Fibroblast of the aortic adventitia (primary cell): ENCODE data around the gene ABCA2. TPM values are rescaled to one million over a fixed set of nuclear protein-coding genes. Genes with fewer than 3 reads are reported as not detected.

Experiments used
- DNase-seq: peaks from one replicate; pipeline ENCODE4 v3.0.0-alpha.2; 2010; ENCODE audit warnings: low read depth
- H3K4me3 ChIP-seq: 2 replicates; pipeline ENCODE4 v1.5.1; 2011; ENCODE audit warnings: low read depth, mild to moderate bottlenecking, control low read depth, low read length, moderate library complexity
- total RNA-seq: library from RNA; depleted of rRNA; stranded (reverse); fragments of >200 nt; gene quantifications from 2 replicates; pipeline ENCODE4 v1.2.3, GENCODE V29; 2012; ENCODE audit warnings: low replicate concordance
- TF ChIP-seq, protein P1 (sequence below): IDR thresholded peaks from 2 replicates; pipeline ENCODE4 v1.5.1; 2011; ENCODE audit warnings: mild to moderate bottlenecking, low read length, control low read depth, inconsistent platforms; ENCODE audit not compliant: insufficient read depth

The ABCA2 gene
- total RNA-seq, 1 donor: 21.0 TPM

DNA sequence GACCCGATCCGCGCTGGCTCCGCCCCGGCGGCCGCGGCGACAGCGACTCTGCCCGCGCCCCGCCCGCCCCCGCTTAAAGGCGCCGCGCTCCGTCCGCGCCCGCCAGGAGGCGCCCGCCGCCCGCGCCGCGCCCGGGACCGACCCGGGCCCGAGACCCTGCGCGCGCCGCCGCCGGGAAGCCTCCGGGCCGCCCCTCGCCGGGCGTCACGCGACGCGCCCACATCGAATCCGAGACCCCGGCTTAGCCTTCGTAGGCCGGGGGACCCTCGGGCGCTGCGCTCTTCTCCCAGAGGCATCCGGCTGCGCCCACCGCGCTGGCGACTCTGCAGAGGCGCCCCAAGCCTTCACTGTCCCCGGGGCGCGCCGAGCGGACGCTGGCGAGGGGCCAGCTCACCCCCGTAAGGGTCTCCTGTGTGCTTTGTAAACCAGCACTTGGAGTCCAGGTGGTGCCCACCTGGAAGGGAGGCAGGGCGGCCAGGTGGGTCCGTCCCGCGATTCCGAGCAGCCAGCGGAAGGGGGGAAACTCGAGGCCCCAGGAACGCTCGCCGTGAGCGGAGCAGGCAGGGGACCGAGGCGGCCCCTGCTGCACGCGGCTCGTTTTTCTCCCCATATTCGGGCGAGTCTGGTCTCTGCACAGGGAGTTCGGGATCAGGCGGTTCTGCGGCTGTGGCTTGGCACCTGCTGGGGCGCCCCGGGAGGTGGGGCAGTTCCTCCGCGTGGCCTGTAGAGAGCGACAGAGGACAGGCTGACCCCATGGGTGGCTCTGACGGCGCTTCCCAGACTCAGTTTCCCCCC, 423 bp upstream of the ABCA2 start:
- peak; percentile 23 for DNase-seq
- TF ChIP-seq, protein P1, sequence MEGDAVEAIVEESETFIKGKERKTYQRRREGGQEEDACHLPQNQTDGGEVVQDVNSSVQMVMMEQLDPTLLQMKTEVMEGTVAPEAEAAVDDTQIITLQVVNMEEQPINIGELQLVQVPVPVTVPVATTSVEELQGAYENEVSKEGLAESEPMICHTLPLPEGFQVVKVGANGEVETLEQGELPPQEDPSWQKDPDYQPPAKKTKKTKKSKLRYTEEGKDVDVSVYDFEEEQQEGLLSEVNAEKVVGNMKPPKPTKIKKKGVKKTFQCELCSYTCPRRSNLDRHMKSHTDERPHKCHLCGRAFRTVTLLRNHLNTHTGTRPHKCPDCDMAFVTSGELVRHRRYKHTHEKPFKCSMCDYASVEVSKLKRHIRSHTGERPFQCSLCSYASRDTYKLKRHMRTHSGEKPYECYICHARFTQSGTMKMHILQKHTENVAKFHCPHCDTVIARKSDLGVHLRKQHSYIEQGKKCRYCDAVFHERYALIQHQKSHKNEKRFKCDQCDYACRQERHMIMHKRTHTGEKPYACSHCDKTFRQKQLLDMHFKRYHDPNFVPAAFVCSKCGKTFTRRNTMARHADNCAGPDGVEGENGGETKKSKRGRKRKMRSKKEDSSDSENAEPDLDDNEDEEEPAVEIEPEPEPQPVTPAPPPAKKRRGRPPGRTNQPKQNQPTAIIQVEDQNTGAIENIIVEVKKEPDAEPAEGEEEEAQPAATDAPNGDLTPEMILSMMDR: peak; percentile 55
- H3K4me3 ChIP-seq: peak overlapping the region; percentile 68

DNA sequence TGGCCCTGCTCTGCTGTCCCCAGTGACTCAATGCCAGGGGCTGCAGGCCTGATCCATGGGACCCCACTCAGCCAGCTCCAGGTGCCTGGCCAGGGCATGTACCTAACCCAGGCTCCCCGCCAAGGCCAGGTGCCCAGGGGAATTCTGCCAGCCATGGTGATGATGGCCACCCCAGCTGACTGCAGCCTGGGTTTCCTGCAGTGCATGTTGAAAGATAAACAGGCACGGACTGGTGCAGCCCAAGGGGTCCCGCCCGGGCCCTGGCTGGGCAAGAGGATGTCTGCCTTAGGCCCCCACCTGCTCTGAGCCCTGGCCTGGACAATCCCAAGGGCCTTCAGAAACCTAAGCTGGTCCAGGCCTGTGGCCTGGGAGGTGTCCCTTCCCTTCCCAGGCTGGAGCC, 1.2 kb downstream of the ABCA2 start:
- peak overlapping the region; percentile 68 for H3K4me3 ChIP-seq
- TF ChIP-seq, protein P1: no peak
- no peak for DNase-seq

DNA sequence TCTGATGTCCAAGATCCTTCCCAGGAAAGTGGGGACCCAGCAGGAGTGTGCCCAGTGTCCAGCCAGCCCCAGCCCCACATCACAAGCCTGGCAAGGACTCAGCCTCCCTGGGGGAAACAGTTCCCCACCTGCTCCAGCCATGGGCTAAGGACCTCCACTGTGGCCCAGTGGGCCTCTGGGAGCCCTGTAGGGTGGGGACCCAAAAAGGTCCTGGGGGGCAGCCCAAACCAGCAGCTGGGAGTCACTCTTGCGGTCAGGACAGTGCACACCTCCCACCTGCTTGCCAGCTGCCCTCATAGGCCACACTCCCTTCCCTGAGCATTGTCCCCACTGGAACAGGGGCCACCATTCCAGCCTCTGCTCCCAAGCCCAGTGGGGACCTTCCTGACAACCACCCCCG, 1.7 kb downstream of the ABCA2 start:
- no peak for DNase-seq
- H3K4me3 ChIP-seq: no peak overlapping the region
- TF ChIP-seq, protein P1: no peak

DNA sequence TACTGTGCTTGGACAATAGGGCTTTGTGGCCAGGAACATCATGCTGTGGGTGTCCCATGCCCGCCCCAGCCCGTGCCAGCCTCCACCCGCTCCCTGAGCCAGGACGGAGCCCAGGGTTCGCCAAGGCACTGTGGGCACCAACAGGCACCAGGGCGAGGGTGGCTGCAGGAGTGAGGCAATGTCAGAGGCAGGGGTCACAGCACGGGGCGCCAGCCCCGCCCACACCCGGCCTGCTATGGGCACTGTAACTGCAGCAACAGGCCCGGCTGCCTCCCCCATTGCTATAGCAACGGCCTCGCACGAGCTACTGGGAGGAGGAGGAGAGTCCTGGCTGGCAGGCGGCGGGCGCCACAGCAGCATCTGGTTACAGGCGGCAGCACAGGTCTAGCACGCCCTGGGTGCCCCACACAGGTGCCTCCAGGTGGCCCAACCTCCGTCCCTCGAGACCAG, 2.5 kb downstream of the ABCA2 start:
- no peak overlapping the region for H3K4me3 ChIP-seq
- no peak for DNase-seq
- TF ChIP-seq, protein P1: no peak

DNA sequence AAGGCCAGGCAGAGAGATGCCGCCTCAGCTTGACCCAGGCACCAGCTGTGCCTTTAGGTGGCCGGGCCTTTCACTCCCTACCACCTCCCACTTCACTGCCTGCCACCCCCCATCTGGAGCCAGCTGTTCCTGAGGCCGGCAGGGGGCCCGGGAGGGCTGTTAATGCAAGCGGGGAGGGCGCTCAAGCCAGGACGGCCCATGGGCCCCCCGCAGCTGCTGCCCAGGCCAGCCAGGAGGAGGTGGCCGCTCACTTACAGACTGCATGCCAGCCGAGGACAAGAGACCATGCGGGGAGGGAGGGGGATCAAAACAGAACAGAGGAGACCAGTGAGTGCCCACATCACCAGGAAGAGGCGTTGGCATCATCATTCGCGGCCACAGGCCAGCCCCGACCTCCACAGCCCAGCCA, 4.5 kb downstream of the ABCA2 start:
- TF ChIP-seq, protein P1: no peak

DNA sequence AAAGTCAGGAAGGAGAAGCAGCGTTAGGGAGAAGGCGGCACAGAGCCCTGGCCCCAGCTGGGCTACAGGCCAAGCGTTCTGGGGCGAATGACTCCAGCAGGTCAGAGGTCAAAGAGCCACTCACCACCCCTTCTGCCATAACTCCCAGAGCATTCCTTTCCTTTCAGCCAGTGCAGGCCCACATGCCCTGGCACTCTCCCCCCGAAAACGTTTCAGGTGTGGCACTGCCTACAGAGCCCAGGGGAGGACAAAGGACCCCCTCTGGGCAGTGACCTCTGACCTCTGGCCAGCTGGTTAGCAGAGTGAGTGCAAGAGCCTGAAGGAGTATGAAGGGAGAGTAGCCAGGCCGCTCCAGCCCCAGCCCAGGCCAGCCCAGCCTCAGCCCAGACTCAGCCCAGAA, 4.9 kb downstream of the ABCA2 start:
- H3K4me3 ChIP-seq: no peak overlapping the region
- DNase-seq: no peak
- TF ChIP-seq, protein P1: no peak

More for the DNA sequence above, 4.5 kb downstream of the ABCA2 start:
- DNase-seq: no peak
- no peak overlapping the region for H3K4me3 ChIP-seq
